BE2C (cell line): Measurements from ENCODE around the gene RNF144B.

ENCODE experiments used
- DNase-seq: peaks from one replicate; pipeline ENCODE4 v3.0.0-alpha.2; 2020
- H3K27me3 ChIP-seq: fragments of 250-450 bp; sonication (Bioruptor Pico); 2 replicates; pipeline ENCODE4 v1.5.1; 2020; ENCODE audit warnings: mild to moderate bottlenecking
- H3K36me3 ChIP-seq: fragments of 250-450 bp; sonication (Bioruptor Pico); 2 replicates; pipeline ENCODE4 v1.5.1; 2020; ENCODE audit warnings: mild to moderate bottlenecking
- H3K4me1 ChIP-seq: fragments of 250-450 bp; sonication (Bioruptor Pico); 2 replicates; pipeline ENCODE4 v1.5.1; 2020
- H3K4me3 ChIP-seq: 2 replicates; pipeline ENCODE4 v1.5.1; 2011; ENCODE audit warnings: low read depth, low read length
- H3K9me3 ChIP-seq: fragments of 250-450 bp; sonication (Bioruptor Pico); 2 replicates; pipeline ENCODE4 v1.5.1; 2020
- TF ChIP-seq, protein P1 (sequence below): IDR thresholded peaks from 2 replicates; pipeline ENCODE4 v1.5.1; 2012; ENCODE audit warnings: mild to moderate bottlenecking, low read depth, low read length

RNF144B gene

GRCh38 chr6:18347021-18347577 is 40.1 kb upstream of the RNF144B start:
- Histone ChIP-seq H3K4me3 (no peak overlapping the region), H3K36me3 (no peaks in the 10 kb centered on the region), H3K9me3 (no peaks in the 10 kb centered on the region), H3K4me1 (no peaks in the 10 kb centered on the region), H3K27me3 (no peaks in the 10 kb centered on the region)
- TF ChIP-seq, protein P1, sequence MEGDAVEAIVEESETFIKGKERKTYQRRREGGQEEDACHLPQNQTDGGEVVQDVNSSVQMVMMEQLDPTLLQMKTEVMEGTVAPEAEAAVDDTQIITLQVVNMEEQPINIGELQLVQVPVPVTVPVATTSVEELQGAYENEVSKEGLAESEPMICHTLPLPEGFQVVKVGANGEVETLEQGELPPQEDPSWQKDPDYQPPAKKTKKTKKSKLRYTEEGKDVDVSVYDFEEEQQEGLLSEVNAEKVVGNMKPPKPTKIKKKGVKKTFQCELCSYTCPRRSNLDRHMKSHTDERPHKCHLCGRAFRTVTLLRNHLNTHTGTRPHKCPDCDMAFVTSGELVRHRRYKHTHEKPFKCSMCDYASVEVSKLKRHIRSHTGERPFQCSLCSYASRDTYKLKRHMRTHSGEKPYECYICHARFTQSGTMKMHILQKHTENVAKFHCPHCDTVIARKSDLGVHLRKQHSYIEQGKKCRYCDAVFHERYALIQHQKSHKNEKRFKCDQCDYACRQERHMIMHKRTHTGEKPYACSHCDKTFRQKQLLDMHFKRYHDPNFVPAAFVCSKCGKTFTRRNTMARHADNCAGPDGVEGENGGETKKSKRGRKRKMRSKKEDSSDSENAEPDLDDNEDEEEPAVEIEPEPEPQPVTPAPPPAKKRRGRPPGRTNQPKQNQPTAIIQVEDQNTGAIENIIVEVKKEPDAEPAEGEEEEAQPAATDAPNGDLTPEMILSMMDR = no peak
- DNase-seq = no peak

DNA sequence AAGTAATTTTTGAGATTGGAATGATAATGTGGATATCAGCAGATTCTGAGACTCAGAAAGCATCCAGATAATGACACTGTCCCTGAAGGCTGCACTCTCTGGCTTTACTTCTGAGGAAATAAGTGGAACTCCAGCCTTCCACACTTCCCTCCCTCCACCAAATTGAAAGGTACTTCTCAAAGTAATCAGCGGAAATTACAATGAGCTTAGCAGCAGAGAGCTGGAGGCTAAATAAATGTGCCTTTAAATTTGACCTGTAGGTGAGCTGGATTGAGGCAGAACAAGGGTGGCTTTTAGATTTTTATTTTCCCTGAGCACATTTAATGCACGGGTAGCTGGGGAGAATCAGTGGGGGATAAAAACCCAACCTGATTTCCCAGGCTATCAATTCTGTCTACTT is 39.3 kb upstream of the RNF144B start:
- no peaks in the 10 kb centered on the region for H3K9me3 ChIP-seq
- TF ChIP-seq, protein P1 = no peak
- H3K27me3 ChIP-seq = no peaks in the 10 kb centered on the region
- H3K4me3 ChIP-seq = no peak overlapping the region
- H3K36me3 ChIP-seq = no peaks in the 10 kb centered on the region
- DNase-seq = no peak
- H3K4me1 ChIP-seq = no peaks in the 10 kb centered on the region

GRCh38 chr6:18349386-18349785 is 37.8 kb upstream of the RNF144B start:
- Histone ChIP-seq H3K36me3 (no peaks in the 10 kb centered on the region), H3K9me3 (no peaks in the 10 kb centered on the region), H3K27me3 (no peaks in the 10 kb centered on the region), H3K4me1 (no peaks in the 10 kb centered on the region), H3K4me3 (no peak overlapping the region)
- DNase-seq = no peak
- TF ChIP-seq, protein P1 = no peak

- Histone ChIP-seq H3K27me3 (no peaks in the 10 kb centered on the region), H3K4me1 (no peaks in the 10 kb centered on the region), H3K9me3 (no peaks in the 10 kb centered on the region), H3K36me3 (no peaks in the 10 kb centered on the region), H3K4me3 (no peak overlapping the region)
- TF ChIP-seq, protein P1 = no peak
- DNase-seq = no peak
Observed at GRCh38 chr6:18350271-18350670, 36.9 kb upstream of the RNF144B start.

GRCh38 chr6:18350712-18351111 is 36.4 kb upstream of the RNF144B start:
- TF ChIP-seq, protein P1 = no peak
- Histone ChIP-seq H3K36me3 (no peaks in the 10 kb centered on the region), H3K9me3 (no peaks in the 10 kb centered on the region), H3K27me3 (no peaks in the 10 kb centered on the region), H3K4me1 (no peaks in the 10 kb centered on the region), H3K4me3 (no peak overlapping the region)
- DNase-seq = no peak

DNA sequence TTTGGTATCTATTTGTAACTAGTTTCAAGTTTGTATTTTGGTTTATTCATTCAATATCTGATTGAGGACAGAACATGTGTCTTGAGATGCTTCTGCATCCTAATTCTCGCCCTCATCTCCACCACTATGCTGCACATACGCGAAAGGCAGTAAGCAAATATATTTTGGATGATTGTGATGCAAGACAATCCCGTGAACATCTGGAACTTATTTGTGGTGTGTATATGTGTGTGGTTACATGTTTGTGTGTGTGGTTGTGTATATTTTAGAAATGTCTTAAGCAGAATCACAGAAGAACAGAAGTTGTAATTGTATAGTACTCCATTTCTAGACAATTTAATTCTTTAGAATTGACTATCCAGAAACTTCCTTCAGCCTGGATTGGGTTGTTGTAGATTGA is 35.1 kb upstream of the RNF144B start:
- H3K27me3 ChIP-seq = no peaks in the 10 kb centered on the region
- no peak overlapping the region for H3K4me3 ChIP-seq
- no peaks in the 10 kb centered on the region for H3K4me1 ChIP-seq

More for the DNA sequence above, 35.1 kb upstream of the RNF144B start:
- no peak for DNase-seq
- Histone ChIP-seq H3K9me3 (no peaks in the 10 kb centered on the region), H3K36me3 (no peaks in the 10 kb centered on the region)
- TF ChIP-seq, protein P1 = no peak
